ENCODE data around the gene FCRL4. TPM values are rescaled to one million over a fixed set of nuclear protein-coding genes. Genes with fewer than 3 reads are reported as not detected.

FCRL4 gene
- total and polyA plus RNA-seq, 2 donors (not counting 3 experiments of a cell fraction or from before 2014, with no cell fraction given) = not detected

GRCh38 chr1:157585984-157586383 is 11.9 kb downstream of the FCRL4 start:
- CTCF ChIA-PET = interaction anchor here (1.1 kb wide), 1 partner anchor 539 kb away, joined by 3 read pairs; no protein-coding TSS in a partner anchor
- H3K9ac ChIP-seq (replicated peaks; ENCODE audit: extremely low read depth, insufficient read depth, low read length) = no peak overlapping the region

More at GRCh38 chr1:157585984-157586383, 11.9 kb downstream of the FCRL4 start:
- H3K9me3 ChIP-seq (replicated peaks; ENCODE audit: control insufficient read depth, insufficient read depth, low read length) = no peaks in the 10 kb centered on the region
- POLR2A ChIA-PET = no interaction called here
- H2AFZ ChIP-seq (ENCODE audit: low read depth, low read length) = no peak overlapping the region
- H3K27ac ChIP-seq (ENCODE audit: insufficient read depth, low read depth, low read length) = no peak overlapping the region
- BruUV-seq (replicated peaks) = no TSS peak
- no peaks in the 10 kb centered on the region for H3K27me3 ChIP-seq (ENCODE audit: control insufficient read depth in 2 of 2, insufficient read depth in 2 of 2, low read length in 2 of 2)
- no peak for TF ChIP-seq JUN (IDR thresholded peaks at IDR 0.05; ENCODE audit: borderline replicate concordance, insufficient read depth, insufficient read length, low read depth)
- no peak for TF ChIP-seq FOS (IDR thresholded peaks at IDR 0.05; ENCODE audit: borderline replicate concordance, insufficient read depth, low read length)
- TF ChIP-seq POLR2AphosphoS5 (IDR thresholded peaks at IDR 0.05; ENCODE audit: insufficient read depth, low read depth, low read length) = no peak
- no peak for TF ChIP-seq CTCF (IDR thresholded peaks at IDR 0.05; ENCODE audit: extremely low read depth in 1 of 2, insufficient read depth in 1 of 2, low read depth in 1 of 2, low read length in 2 of 2)
- TF ChIP-seq MYC (IDR thresholded peaks at IDR 0.05; ENCODE audit: low read depth, low read length) = no peak
- no peak overlapping the region for H3K4me2 ChIP-seq (ENCODE audit: insufficient read depth, low read length)
- H3K4me3 ChIP-seq (replicated peaks in 1 of 3; ENCODE audit: insufficient read depth in 1 of 3, low read depth in 1 of 3, low read length in 3 of 3) = no peak overlapping the region
- no peaks in the 10 kb centered on the region for H4K20me1 ChIP-seq (replicated peaks; ENCODE audit: control insufficient read depth, extremely low read depth, insufficient read depth, low read length)
- H3K36me3 ChIP-seq (ENCODE audit: control insufficient read depth in 2 of 2, extremely low read depth in 1 of 2, insufficient read depth in 2 of 2, low read length in 2 of 2) = no peaks in the 10 kb centered on the region
- H3K4me1 ChIP-seq (ENCODE audit: control insufficient read depth, extremely low read depth, insufficient read depth, low read length) = no peaks in the 10 kb centered on the region
- intact Hi-C loops (cut with micrococcal nuclease) = no loop called here
- H3K9me1 ChIP-seq (replicated peaks; ENCODE audit: control insufficient read depth, extremely low read depth, insufficient read depth, low read length) = no peaks in the 10 kb centered on the region
- dilution Hi-C loops (cut with MboI; ENCODE audit: extremely low pct_ligation_motif_present, low sequenced_read_pairs) = no loop called here
- DNase-seq (ENCODE audit: low read depth, low spot score) (no peak), FAIRE-seq (no peak)
- H3K79me2 ChIP-seq (ENCODE audit: control insufficient read depth, insufficient read depth, low read length) = no peaks in the 10 kb centered on the region
